Coronary artery (tissue), 2 donors: ENCODE results near the gene THBS1.

ENCODE experiments used
- DNase-seq: peaks from one replicate; pipeline ENCODE4 v3.0.0-alpha.2; 2017; ENCODE audit warnings: low spot score
- H3K27ac ChIP-seq, 2 donors: fragments of 200-600 bp; sonication (generic); one replicate each; pipeline ENCODE4 v1.5.1; 2016 to 2019
- H3K4me3 ChIP-seq: fragments of 200-600 bp; sonication (generic); 2 replicates; pipeline ENCODE4 v1.5.1; 2016; ENCODE audit warnings: mild to moderate bottlenecking, moderate library complexity
- CTCF ChIP-seq: fragments of 200-600 bp; sonication (generic); IDR thresholded peaks from one replicate; pipeline ENCODE4 v1.5.1; 2019; ENCODE audit warnings: antibody characterized with exemption

Gene THBS1

GRCh38 chr15:39616731-39617455, 36.0 kb downstream of the THBS1 start:
- DNase-seq, result no peak
- TF ChIP-seq CTCF, result no peak
- H3K27ac ChIP-seq, result no peak overlapping the region
- no peak overlapping the region for H3K4me3 ChIP-seq

GRCh38 chr15:39618063-39618823, 37.4 kb downstream of the THBS1 start:
- no peak for TF ChIP-seq CTCF
- no peak overlapping the region for H3K4me3 ChIP-seq
- DNase-seq, result no peak
- H3K27ac ChIP-seq, result no peak overlapping the region

GRCh38 chr15:39621210-39621609, 40.3 kb downstream of the THBS1 start:
- no peak overlapping the region for H3K4me3 ChIP-seq
- TF ChIP-seq CTCF, result no peak
- DNase-seq, result no peak

GRCh38 chr15:39621976-39622375, 41.1 kb downstream of the THBS1 start:
- no peak for TF ChIP-seq CTCF
- Histone ChIP-seq H3K4me3 (no peak overlapping the region), H3K27ac (no peak overlapping the region)
- no peak for DNase-seq

More at GRCh38 chr15:39621210-39621609, 40.3 kb downstream of the THBS1 start:
- H3K27ac ChIP-seq, result no peak overlapping the region

GRCh38 chr15:39622660-39623516, 42.0 kb downstream of the THBS1 start:
- Histone ChIP-seq H3K4me3 (no peak overlapping the region), H3K27ac (no peak overlapping the region)
- no peak for TF ChIP-seq CTCF
- DNase-seq, result no peak

- no peak overlapping the region for H3K4me3 ChIP-seq
- DNase-seq, result no peak
- no peak for TF ChIP-seq CTCF
- no peak overlapping the region for H3K27ac ChIP-seq
These were observed 42.7 kb downstream of the THBS1 start for GRCh38 chr15:39623529-39623931.
